ENCODE data around the gene FADS3.

FADS3 gene

GRCh38 chr11:61901397-61901796 lies 10.1 kb upstream of the FADS3 start:
- TF ChIP-seq CTCF (IDR thresholded peaks at IDR 0.05), result no peak

GRCh38 chr11:61900251-61900650 lies 8.9 kb upstream of the FADS3 start:
- TF ChIP-seq CTCF (IDR thresholded peaks at IDR 0.05), result no peak

GRCh38 chr11:61899146-61899841 lies 7.9 kb upstream of the FADS3 start:
- peak; percentile 99 for TF ChIP-seq CTCF (IDR thresholded peaks at IDR 0.05)

- TF ChIP-seq CTCF (IDR thresholded peaks at IDR 0.05), result no peak
Measured at GRCh38 chr11:61898247-61898582, 6.9 kb upstream of the FADS3 start.

GRCh38 chr11:61897387-61898246 lies 6.3 kb upstream of the FADS3 start:
- peak; percentile 89 for TF ChIP-seq CTCF (IDR thresholded peaks at IDR 0.05)

- no peak for TF ChIP-seq CTCF (IDR thresholded peaks at IDR 0.05)
Measured at GRCh38 chr11:61896665-61897386, 5.5 kb upstream of the FADS3 start.

- TF ChIP-seq CTCF (IDR thresholded peaks at IDR 0.05), result no peak
Measured at GRCh38 chr11:61895718-61896059, 4.3 kb upstream of the FADS3 start.
